Colonic mucosa (tissue), 4 donors: ENCODE results near the gene XCR1. TPM values are rescaled to one million over a fixed set of nuclear protein-coding genes. Genes with fewer than 3 reads are reported as not detected.

Source experiments
- DNase-seq: peaks from one replicate; pipeline ENCODE4 v3.0.0-alpha.2; 2020
- H3K27ac ChIP-seq: fragments of 200-600 bp; one replicate; pipeline ENCODE4 v1.8.0; 2021
- H3K27me3 ChIP-seq: fragments of 200-600 bp; one replicate; pipeline ENCODE4 v1.8.0; 2021
- H3K36me3 ChIP-seq: fragments of 200-600 bp; one replicate; pipeline ENCODE4 v1.8.0; 2021
- H3K4me1 ChIP-seq: fragments of 200-600 bp; one replicate; pipeline ENCODE4 v1.8.0; 2021; ENCODE audit warnings: mild to moderate bottlenecking
- H3K4me3 ChIP-seq: fragments of 200-600 bp; one replicate; pipeline ENCODE4 v1.8.0; 2021
- H3K9ac ChIP-seq, 2 donors: one replicate each; pipeline ENCODE4 v1.7.0; 2013; ENCODE audit warnings: control low read depth in 2 of 2, low read depth in 2 of 2, low read length in 2 of 2
- H3K9me3 ChIP-seq: fragments of 200-600 bp; one replicate; pipeline ENCODE4 v1.8.0; 2021
- intact Hi-C: fragments of 100-400 bp; cut with DNase I; formaldehyde crosslinking; loops from one replicate; pipeline ENCODE4 v1.14.1; 2022
- total RNA-seq, 2 donors: library from RNA; stranded (reverse); fragmentation: NEBNext Ultra II Directional in 1 of 2; extraction: Animal tissue kit (Norgen Biotek cat#: 25700) in 1 of 2; gene quantifications; one replicate each; pipeline ENCODE4 v1.2.1, GENCODE V29; 2021
- TF ChIP-seq, protein P1 (sequence below): fragments of 200-600 bp; IDR thresholded peaks from one replicate; pipeline ENCODE4 v1.8.0; 2022; ENCODE audit warnings: antibody characterized with exemption, mild to moderate bottlenecking
- donor health status: healthy.
- donor health status: DM: no; HTN: no; CAD: no.
- donor health status: DM: no; HTN: no; CAD: no.

Gene XCR1
- total RNA-seq, 2 donors from 2014 or later = 0.05 to 0.17 TPM

GRCh38 chr3:46061887-46062286 lies 34.6 kb upstream of the XCR1 start:
- H3K36me3 ChIP-seq = no peaks in the 10 kb centered on the region
- intact Hi-C loops = no loop called here
- DNase-seq = no peak
- H3K27ac ChIP-seq = no peak overlapping the region
- H3K9ac ChIP-seq = no peak overlapping the region
- no peak overlapping the region for H3K4me3 ChIP-seq
- TF ChIP-seq, protein P1, sequence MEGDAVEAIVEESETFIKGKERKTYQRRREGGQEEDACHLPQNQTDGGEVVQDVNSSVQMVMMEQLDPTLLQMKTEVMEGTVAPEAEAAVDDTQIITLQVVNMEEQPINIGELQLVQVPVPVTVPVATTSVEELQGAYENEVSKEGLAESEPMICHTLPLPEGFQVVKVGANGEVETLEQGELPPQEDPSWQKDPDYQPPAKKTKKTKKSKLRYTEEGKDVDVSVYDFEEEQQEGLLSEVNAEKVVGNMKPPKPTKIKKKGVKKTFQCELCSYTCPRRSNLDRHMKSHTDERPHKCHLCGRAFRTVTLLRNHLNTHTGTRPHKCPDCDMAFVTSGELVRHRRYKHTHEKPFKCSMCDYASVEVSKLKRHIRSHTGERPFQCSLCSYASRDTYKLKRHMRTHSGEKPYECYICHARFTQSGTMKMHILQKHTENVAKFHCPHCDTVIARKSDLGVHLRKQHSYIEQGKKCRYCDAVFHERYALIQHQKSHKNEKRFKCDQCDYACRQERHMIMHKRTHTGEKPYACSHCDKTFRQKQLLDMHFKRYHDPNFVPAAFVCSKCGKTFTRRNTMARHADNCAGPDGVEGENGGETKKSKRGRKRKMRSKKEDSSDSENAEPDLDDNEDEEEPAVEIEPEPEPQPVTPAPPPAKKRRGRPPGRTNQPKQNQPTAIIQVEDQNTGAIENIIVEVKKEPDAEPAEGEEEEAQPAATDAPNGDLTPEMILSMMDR = no peak
- H3K9me3 ChIP-seq = no peaks in the 10 kb centered on the region
- H3K4me1 ChIP-seq = no peaks in the 10 kb centered on the region
- no peaks in the 10 kb centered on the region for H3K27me3 ChIP-seq

DNA sequence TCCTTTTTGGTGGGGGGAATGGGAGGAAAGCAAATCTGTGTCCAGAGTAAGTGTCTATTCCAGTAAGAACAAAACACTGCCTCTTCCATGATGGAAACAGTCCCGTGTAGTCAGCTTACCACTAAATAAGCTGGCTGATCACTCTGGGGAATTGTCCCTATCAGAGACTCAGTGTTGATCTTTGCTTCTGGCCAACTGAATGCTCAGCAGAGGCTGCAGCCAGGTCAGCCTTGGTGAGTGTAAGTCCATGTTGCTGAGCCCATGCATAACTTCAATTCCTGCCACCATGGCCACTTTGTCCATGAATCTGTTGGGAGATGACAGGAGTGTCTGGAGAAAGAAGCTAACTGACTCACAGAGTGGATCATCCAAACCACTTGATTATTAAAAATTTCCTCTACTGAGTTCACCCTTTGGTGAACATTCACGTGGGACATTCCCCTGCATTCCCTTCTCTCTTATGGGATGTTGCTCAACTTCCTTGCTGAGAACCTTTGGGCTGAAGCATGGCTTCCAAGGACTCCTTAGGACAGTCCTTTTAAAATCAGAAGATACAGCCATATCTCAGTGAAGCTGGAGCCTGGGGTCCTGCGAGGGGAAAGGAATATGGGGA lies 33.9 kb upstream of the XCR1 start:
- no peaks in the 10 kb centered on the region for H3K9me3 ChIP-seq
- no peak overlapping the region for H3K27ac ChIP-seq
- no peak overlapping the region for H3K9ac ChIP-seq
- H3K4me1 ChIP-seq = no peaks in the 10 kb centered on the region
- intact Hi-C loops = no loop called here
- no peaks in the 10 kb centered on the region for H3K27me3 ChIP-seq
- no peak overlapping the region for H3K4me3 ChIP-seq
- TF ChIP-seq, protein P1 = no peak
- H3K36me3 ChIP-seq = no peaks in the 10 kb centered on the region
- no peak for DNase-seq

DNA sequence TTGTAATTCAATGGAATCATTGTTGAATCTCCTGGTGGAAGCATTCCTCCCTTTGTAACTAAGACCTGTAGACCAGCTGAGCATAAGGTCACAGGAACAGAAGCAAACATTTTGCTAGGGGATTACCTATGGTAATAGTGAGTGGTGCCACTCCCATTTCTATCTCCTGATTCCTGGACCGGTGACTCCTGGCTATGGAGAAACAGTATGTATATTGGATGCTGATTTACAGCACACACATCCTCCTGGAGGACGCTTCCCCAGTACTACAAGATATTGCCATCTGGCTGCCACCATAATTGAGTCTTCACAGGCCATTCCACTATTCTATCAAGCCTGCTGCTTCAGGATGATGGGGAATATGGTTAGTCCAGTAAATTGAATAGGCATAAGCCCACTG lies 33.3 kb upstream of the XCR1 start:
- Histone ChIP-seq H3K27me3 (no peaks in the 10 kb centered on the region), H3K9me3 (no peaks in the 10 kb centered on the region), H3K4me3 (no peak overlapping the region), H3K4me1 (no peaks in the 10 kb centered on the region), H3K9ac (no peak overlapping the region), H3K27ac (no peak overlapping the region), H3K36me3 (no peaks in the 10 kb centered on the region)
- intact Hi-C loops = no loop called here
- DNase-seq = no peak
- TF ChIP-seq, protein P1 = no peak

DNA sequence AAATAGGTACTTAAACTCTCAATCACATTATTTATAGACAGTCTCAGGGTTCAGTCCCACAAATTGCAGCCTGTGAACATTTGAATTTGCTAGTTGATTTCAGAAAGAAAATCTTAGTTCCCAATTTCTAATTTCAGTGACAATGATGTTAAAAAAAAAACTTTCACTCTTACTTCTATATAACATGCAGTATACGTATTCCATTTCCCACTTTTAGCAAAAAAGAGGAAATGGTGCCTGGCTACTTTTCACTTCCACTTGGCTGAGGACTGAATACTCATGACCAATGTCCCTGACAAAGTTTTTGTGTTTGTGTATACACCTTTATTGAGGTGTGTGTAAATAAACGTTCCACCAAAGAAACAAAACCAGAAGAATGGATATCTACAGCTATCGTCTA lies 32.1 kb upstream of the XCR1 start:
- no peaks in the 10 kb centered on the region for H3K4me1 ChIP-seq
- TF ChIP-seq, protein P1 = no peak
- no peak overlapping the region for H3K9ac ChIP-seq
- H3K36me3 ChIP-seq = no peaks in the 10 kb centered on the region
- no peak overlapping the region for H3K27ac ChIP-seq
- H3K4me3 ChIP-seq = no peak overlapping the region
- no peaks in the 10 kb centered on the region for H3K27me3 ChIP-seq
- DNase-seq = no peak
- H3K9me3 ChIP-seq = no peaks in the 10 kb centered on the region
- intact Hi-C loops = no loop called here

GRCh38 chr3:46058981-46059380 lies 31.7 kb upstream of the XCR1 start:
- H3K9me3 ChIP-seq = no peaks in the 10 kb centered on the region
- TF ChIP-seq, protein P1 = no peak
- no peak overlapping the region for H3K27ac ChIP-seq
- H3K4me3 ChIP-seq = no peak overlapping the region
- intact Hi-C loops = no loop called here
- H3K27me3 ChIP-seq = no peaks in the 10 kb centered on the region
- H3K9ac ChIP-seq = no peak overlapping the region
- no peak for DNase-seq
- no peaks in the 10 kb centered on the region for H3K36me3 ChIP-seq
- H3K4me1 ChIP-seq = no peaks in the 10 kb centered on the region
